Nephron (organoid): ENCODE measurements around the gene OSBPL1A.

Source experiments
- H3K27ac Mint-ChIP-seq, 3 experiments: 2 replicates each; pipeline ENCODE4 v1.8.0; 2020; ENCODE audit warnings: mixed read lengths in 3 of 3, mild to moderate bottlenecking in 2 of 3, moderate library complexity in 1 of 3
- H3K27me3 Mint-ChIP-seq: 2 replicates; pipeline ENCODE4 v1.8.0; 2021; ENCODE audit warnings: low read depth, mild to moderate bottlenecking, moderate library complexity, mixed read lengths
- H3K36me3 Mint-ChIP-seq: 2 replicates; pipeline ENCODE4 v1.8.0; 2020; ENCODE audit warnings: low read depth, mixed read lengths
- H3K4me1 Mint-ChIP-seq: 2 replicates; pipeline ENCODE4 v1.8.0; 2020; ENCODE audit warnings: mixed read lengths
- H3K4me3 Mint-ChIP-seq, 3 experiments: 2 replicates each; pipeline ENCODE4 v1.8.0; 2020; ENCODE audit warnings: mild to moderate bottlenecking in 3 of 3, mixed read lengths in 3 of 3, moderate library complexity in 2 of 3
- H3K9me3 Mint-ChIP-seq: 2 replicates; pipeline ENCODE4 v1.8.0; 2020; ENCODE audit warnings: mixed read lengths
- CTCF ChIP-seq, 3 experiments: fragments of 200-600 bp; sonication (generic); IDR thresholded peaks; one replicate each; pipeline ENCODE4 v1.5.0; 2021; ENCODE audit warnings: antibody characterized with exemption in 3 of 3; ENCODE audit not compliant: unreplicated experiment in 3 of 3

OSBPL1A gene

GRCh38 chr18:24234850-24235418 is 162.7 kb downstream of the OSBPL1A start:
- H3K4me1 Mint-ChIP-seq = peaks cover 31% of the 10 kb centered on the region
- H3K4me3 Mint-ChIP-seq = no peak overlapping the region
- H3K27ac Mint-ChIP-seq = no peak overlapping the region
- TF ChIP-seq CTCF (IDR thresholded peaks at IDR 0.05; ENCODE audit: unreplicated experiment in 3 of 3) = no peak
- no peaks in the 10 kb centered on the region for H3K27me3 Mint-ChIP-seq
- H3K9me3 Mint-ChIP-seq = peaks cover 2% of the 10 kb centered on the region
- H3K36me3 Mint-ChIP-seq = peaks cover 45% of the 10 kb centered on the region

GRCh38 chr18:24234330-24234729 is 163.3 kb downstream of the OSBPL1A start:
- Mint-ChIP-seq H3K4me3 (no peak overlapping the region), H3K27ac (peak overlapping the region in 1 of 3 experiments; percentile 8), H3K36me3 (peaks cover 45% of the 10 kb centered on the region), H3K4me1 (peaks cover 31% of the 10 kb centered on the region), H3K27me3 (no peaks in the 10 kb centered on the region), H3K9me3 (peaks cover 2% of the 10 kb centered on the region)
- no peak for TF ChIP-seq CTCF (IDR thresholded peaks at IDR 0.05; ENCODE audit: unreplicated experiment in 3 of 3)

GRCh38 chr18:24232800-24233199 is 164.8 kb downstream of the OSBPL1A start:
- H3K9me3 Mint-ChIP-seq = peaks cover 2% of the 10 kb centered on the region
- no peak for TF ChIP-seq CTCF (IDR thresholded peaks at IDR 0.05; ENCODE audit: unreplicated experiment in 3 of 3)
- H3K27me3 Mint-ChIP-seq = no peaks in the 10 kb centered on the region
- peaks cover 33% of the 10 kb centered on the region for H3K36me3 Mint-ChIP-seq
- no peak overlapping the region for H3K4me3 Mint-ChIP-seq
- peak overlapping the region in 1 of 3 experiments; percentile 79 for H3K27ac Mint-ChIP-seq
- peaks cover 41% of the 10 kb centered on the region for H3K4me1 Mint-ChIP-seq

GRCh38 chr18:24231773-24232735 is 165.6 kb downstream of the OSBPL1A start:
- Mint-ChIP-seq H3K9me3 (peaks cover 2% of the 10 kb centered on the region), H3K36me3 (peaks cover 34% of the 10 kb centered on the region), H3K27me3 (no peaks in the 10 kb centered on the region), H3K27ac (peak overlapping the region; percentile 49 to 79 (median 63)), H3K4me1 (peaks cover 41% of the 10 kb centered on the region), H3K4me3 (peak overlapping the region in 2 of 3 experiments; percentile 11 to 23)
- no peak for TF ChIP-seq CTCF (IDR thresholded peaks at IDR 0.05; ENCODE audit: unreplicated experiment in 3 of 3)

GRCh38 chr18:24230766-24231165 is 166.9 kb downstream of the OSBPL1A start:
- Mint-ChIP-seq H3K27ac (no peak overlapping the region), H3K4me1 (peaks cover 41% of the 10 kb centered on the region), H3K9me3 (no peaks in the 10 kb centered on the region), H3K27me3 (no peaks in the 10 kb centered on the region), H3K36me3 (peaks cover 27% of the 10 kb centered on the region), H3K4me3 (no peak overlapping the region)
- TF ChIP-seq CTCF (IDR thresholded peaks at IDR 0.05; ENCODE audit: unreplicated experiment in 3 of 3) = no peak
